GM19025 (cell line): Measurements from ENCODE around the gene ARID1A.
"Not testable (repeated sequence)": the region's sequence is repeated elsewhere in the genome, so short reads cannot be mapped to it uniquely, and the experiment has no call there.

Experiments used
- ATAC-seq: cut with Tn5 transposase; IDR thresholded peaks from one replicate; pipeline ENCODE4 v1.9.1; 2021; ENCODE audit warnings: mild to moderate bottlenecking, low read depth, moderate library complexity; ENCODE audit not compliant: unreplicated experiment

Gene ARID1A

DNA sequence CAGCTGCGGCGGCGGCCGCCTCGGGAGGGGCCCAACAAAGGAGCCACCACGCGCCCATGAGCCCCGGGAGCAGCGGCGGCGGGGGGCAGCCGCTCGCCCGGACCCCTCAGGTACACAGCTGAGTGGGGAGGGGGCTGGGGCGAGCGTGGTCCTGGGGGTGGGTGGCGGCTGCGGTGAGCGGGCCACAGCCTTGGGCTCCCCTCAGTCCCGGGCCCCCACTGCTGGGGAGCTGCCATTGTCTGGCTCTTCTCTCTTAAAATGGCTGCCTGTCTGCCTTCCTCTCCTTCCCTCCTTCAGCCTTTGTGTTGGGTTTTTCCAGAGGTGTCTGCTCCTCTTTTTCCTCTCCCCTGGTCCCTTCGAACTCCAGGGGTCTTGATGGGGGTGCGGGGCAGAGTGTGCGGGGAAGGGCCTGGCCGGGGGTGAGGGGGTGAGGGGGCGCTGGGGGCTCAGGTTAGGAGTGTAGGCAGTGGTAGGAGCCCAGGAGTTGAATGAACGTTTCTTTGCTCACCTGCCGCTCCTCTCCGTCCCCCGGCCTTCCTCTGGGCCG, 1.7 kb downstream of the ARID1A start:
- ATAC-seq, result no peak

DNA sequence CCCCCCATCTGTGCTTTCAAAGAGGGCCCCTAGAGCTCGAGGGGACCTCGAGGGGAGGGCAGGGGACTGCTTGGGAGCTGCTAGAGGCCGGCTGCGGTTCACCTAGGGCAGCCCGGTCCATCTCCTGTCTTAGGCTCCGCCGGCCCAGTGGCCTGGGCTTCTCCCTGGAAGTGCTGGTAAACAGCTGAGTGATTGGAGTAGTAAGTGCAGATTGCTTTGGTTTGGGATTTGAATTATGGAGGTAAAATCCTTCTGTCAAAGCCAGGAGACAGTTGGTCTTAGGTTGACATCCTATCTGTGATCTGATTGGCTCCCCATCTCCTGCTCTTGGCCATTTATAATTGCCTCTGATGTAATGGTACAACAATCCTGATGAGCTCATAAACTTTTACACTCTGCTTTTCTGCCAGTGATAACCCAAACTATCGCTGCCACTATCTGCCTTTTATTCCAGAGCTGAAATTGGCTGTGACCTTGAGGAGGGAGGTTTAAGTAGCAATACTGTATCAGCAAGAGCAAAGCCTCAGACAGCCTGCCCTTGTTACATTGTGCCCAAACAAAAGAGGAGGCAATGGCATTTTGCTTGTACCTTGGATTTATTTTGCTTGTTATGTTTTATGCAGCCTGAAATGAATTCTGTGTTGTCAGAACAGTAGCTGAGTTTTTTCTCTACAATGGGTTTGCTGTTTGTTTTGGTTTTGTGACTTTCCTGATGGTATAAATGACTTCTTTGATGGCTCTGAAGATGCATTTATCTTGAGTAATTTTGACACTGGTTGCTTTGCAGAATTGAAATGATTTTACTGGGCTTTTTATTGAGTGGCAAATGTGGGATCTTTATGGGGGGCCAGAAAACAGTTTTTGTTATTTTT, 2.4 kb downstream of the ARID1A start:
- ATAC-seq, result no peak

DNA sequence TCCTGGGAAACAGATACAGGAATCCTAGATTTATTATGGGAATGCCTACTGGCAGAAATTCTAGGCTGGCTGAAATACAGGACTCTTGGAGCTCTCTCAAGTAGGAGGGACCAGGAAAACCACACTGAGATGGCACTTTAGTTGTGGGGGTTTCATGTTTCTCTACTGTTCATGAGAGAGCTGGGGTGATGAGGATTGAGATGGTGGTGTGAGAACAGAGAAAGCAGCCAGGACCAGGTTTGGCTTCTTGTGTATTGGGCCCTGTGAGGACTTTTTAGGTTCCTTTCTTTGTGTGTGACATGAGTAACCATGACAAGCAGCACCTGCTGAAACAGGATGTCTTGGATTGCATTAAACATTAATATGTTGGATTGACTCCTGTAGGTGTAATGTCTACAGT, 4.9 kb downstream of the ARID1A start:
- no peak for ATAC-seq

DNA sequence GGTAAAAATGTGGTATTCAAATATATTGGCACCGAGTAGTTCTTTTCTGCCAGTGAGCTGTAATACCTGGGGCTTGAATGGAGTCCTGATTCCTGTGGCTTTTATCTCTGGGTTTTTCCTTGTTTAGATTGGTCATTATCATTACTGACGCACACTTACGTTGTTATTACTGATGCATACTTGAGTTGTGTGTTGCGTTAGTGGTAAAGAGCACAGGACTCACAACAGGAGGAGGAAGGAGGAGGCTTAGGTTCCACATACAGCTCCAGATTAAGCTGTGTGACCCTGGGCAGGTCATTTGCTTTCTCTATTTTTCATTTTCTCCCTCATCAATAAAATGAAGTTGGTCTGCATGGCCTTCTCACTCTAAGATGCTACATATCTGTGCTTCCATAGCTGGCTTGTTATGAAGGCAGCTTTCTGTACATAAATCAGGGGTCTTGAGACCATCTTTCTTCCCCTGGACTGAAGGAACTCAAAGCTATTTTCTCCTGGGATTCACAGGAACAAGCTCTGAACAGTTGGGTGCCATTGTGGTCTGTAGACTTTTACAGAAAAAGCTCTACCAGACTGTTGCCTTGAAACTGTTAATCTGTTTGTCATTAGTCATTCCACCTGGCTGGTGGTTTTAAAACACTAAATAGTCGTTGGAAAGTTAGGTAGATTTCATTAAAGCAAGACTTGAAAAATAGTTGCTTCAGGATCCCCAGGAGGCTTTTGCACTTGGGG, 5.6 kb downstream of the ARID1A start:
- ATAC-seq, result no peak

DNA sequence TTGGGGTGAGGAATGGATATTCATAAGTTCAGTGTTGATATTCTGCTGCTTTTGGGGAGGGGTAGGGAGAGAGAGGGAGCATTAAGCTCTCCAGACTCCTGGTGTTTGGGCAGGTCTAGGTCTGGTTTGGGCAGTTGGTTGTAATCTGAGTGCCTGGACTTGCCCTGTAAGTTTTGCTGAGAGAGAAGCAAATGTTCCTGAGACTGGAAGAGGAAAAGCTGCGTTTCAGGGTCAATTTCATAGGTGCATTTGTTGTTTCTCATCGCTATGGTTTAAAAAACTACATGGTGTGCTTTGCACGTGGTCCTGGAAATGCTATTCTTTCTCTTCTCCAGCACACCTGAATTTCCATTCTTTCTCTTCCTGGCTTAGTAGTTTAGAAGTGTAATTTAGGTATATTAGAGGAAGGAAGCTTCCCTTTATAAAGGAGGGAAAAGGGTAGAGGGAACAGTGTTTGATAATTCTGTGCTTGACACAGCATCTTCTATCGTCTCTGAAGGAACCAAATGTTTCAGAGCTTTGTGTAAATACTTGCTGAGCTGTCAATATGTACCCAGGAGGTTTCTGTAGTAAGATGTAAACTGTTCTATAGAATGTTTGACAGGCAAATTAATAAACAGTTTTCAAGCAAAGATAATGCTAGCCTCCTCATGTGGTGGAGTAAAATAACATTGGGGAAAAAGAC, 6.3 kb downstream of the ARID1A start:
- ATAC-seq, result no peak

DNA sequence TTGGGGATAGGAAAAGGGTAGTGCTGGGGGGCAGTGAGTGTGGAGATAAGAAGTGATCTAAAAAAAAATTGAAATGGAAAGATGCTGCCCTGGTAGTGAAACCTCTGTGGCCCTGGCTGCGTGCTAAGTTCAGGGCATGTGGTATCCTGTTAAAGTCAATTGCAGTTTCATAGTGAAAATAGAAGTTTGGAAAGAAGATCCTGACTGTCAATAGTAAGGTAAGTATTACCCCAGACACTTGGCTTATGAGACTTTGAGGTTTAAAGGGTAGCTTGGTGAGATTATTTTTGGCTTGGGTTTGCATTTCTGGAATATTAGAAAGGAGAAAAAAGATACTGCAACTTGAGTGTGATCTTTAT, 6.8 kb downstream of the ARID1A start:
- ATAC-seq, result no peak

DNA sequence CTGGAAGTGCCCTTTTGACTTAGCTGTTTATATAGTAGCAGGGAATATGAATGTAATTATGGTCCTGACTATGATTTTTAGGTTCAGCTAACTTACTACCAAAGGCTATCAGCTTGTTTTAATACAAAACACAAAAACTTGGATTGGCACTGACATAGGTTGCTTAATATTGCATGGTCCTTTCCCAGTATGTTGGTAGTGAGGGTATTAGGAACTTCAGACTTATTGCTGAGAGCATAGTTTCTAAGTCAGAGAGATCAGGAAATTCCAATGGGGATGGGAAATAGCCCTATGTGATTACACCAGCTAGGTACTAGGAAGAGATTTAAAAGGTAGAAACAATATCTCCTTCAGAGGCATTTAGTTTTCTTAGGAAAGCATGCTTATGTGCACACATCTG, 7.7 kb downstream of the ARID1A start:
- no peak for ATAC-seq

DNA sequence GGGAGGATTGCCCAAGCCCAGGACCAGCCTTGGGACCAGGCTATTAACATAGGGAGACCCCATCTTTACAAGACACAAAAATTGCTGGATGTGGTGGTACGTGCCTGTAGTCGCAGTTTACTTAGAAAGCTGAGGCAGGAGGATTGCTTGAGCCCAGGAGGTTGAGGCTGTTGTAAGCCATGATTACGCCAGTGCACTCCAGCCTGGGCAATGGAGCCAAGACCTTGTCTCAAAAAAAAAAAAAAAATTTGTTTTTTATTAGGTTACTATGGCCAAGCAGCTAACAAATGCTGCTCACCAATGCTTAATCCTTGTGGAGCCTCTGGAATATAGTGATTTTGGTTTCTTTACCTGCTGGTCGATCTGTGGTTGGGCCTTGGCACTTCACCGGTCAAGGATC, 8.8 kb downstream of the ARID1A start:
- ATAC-seq, result no peak

DNA sequence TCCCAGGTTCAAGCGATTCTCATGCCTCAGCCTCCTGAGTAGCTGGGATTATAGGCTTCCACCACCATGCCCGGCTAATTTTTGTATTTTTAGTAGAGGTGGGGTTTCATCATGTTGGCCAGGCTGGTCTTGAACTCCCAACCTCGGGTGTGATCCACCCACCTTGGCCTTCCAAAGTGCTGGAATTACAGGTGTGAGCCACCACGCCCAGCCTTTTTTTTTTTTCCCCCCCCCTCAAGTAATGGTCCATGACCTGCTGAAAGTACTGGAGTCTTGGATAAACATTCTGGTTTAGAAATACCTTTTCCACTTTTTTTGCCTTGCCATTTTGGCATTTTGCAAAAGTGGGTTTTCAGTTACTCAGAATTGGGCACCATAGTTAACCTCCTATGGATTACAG, 9.4 kb downstream of the ARID1A start:
- ATAC-seq, result not testable (repeated sequence)

DNA sequence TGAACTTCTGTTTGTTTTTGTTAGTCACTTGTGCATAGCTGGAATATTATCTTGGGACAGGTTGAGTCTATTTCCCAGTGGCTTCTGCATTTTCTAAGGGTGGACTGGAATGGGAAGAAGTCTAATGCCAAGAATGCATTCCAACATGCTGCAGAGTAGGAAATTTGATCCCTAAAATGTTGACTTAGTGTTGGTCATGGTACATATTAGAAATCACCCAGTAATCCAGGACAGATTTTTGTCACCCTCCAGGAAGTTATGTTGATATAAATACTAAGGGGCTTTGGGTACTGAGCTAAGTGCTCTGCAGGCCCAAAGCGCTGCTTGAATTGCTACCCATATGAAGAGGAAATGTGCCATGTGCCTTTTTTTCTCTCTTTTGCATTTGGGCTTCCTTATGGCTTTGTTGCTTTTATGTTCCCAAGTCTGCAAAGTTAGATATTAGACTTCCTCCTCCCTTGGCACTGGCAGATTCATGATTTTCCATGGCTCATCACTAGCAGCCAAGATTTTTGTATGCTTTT, 10.0 kb downstream of the ARID1A start:
- no peak for ATAC-seq

DNA sequence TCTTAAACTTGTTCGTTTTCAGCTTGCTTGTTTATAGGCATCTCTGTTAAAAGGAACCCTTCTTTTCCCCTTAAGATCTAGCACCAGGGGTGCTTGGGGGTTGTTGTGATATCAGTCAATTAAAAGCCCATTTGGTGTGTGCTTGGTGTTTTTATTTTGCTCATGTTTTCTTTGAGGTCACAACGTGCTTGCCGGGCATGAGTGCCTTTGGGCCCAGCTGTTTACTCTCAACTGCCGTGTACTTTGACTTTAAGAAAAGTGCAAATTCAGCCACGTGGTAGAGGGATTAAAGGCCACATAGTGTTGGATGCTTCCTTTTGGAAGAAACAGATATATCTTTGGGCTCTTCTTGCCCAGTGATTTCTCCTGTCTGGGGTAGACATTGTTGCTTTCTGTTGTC, 10.5 kb downstream of the ARID1A start:
- no peak for ATAC-seq

DNA sequence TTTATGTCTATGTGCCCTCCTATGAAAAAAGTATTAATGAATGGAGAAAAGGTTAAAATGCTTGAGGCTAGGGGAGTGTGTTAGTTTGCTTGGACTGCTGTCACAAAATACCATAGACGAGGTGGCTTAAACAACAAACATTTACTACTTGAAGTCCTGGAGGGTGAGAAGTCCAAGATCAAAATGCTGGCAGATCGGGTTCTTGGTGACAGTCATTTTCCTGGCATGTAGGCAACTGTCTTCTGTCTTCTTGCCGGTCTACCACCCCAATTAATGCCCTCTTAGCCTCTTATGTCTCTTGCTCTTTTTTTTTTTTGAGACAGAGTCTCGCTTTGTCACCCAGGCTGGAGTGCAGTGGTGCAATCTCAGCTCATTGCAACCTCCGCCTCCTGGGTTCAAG, 15.0 kb downstream of the ARID1A start:
- no peak for ATAC-seq

DNA sequence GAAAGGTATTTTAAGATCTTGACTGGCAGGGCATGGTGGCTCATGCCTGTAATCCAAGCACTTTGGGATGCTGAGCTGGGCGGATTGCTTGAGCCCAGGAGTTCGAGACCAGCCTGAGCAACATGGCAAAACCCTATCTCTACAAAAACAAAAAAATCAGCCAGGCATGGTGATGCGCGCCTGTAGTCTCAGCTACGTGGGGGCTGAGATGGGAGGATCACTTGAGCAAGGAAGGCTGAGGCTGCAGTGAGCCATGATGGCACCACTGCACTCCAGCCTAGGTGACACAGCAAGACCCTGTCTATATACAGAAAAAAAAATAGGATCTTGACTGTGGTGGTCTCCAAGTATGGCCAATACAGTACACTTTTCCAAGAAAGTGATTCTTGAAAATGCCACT, 16.0 kb downstream of the ARID1A start:
- no peak for ATAC-seq

DNA sequence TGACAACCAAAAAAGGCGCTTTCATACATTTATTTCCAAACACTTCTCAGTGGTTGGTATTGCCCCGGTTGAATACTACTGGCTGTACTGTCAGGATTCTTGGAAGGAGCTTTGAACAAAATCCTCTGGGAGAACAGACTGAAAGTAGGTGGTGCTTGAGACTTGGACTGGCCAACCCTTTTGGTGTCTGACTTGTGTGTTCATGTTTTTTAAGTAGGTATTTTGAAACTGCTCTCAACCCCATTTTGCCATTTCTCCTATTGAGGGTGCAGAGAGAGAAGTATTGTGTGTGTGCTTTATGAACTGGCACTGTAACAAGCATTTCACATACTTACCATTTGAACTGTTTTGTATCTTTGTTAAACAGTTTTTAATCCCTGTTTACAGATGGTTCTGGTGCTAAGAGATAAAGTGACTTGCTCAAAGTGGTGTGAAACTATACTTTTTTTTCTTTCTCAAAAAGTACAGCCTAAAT, 21.2 kb downstream of the ARID1A start:
- no peak for ATAC-seq

DNA sequence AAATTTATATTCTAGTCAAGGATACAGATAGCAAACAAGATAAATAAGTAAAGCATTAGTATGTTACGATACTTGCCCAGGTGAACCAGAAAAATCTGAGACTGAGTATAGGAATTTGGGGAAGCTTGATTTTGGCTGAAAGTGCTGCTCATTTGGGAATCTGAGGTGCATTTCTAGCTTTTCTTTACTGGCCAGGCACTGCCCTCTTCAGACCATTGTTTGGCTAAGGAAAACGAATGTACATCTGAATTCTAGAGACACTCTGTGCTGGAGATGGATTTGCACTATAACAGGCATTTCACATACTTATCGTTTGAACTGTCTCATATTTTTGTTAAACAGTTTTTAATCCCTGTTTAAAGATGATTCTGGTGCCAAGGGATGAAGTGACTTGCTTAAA, 23.4 kb downstream of the ARID1A start:
- ATAC-seq, result no peak

DNA sequence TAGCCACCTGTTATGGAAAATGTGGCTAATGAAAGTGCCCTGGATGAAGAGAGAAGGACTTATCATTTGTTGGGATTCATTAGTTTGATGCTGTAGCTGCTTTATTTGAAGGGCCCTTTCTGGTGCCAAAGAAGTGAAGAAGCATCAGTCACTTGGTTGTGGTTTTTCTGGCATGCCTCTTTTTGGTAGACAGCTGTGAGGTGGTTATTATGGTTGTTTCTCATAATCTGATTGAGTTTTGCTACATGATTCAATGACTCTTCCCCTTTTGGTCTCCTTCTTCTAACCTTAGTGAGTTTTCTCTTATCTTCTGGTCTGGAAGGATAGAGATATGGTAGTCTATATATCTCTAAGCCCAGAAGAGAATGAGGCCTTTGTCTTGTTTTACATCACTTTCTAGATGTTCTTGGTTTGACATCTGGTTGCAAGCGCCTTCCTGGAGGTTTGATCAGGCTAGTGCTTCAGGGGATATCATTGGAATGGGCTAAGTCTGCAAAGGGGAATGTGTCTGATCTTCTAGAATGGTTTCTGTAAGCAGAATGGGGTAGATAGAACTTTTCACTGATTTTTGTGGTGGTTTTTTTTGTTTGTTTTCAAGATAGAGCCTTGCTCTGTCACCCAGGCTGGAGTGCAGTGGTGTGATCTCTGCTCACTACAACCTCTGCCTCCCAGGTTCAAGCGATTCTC, 26.0 kb downstream of the ARID1A start:
- ATAC-seq, result no peak

DNA sequence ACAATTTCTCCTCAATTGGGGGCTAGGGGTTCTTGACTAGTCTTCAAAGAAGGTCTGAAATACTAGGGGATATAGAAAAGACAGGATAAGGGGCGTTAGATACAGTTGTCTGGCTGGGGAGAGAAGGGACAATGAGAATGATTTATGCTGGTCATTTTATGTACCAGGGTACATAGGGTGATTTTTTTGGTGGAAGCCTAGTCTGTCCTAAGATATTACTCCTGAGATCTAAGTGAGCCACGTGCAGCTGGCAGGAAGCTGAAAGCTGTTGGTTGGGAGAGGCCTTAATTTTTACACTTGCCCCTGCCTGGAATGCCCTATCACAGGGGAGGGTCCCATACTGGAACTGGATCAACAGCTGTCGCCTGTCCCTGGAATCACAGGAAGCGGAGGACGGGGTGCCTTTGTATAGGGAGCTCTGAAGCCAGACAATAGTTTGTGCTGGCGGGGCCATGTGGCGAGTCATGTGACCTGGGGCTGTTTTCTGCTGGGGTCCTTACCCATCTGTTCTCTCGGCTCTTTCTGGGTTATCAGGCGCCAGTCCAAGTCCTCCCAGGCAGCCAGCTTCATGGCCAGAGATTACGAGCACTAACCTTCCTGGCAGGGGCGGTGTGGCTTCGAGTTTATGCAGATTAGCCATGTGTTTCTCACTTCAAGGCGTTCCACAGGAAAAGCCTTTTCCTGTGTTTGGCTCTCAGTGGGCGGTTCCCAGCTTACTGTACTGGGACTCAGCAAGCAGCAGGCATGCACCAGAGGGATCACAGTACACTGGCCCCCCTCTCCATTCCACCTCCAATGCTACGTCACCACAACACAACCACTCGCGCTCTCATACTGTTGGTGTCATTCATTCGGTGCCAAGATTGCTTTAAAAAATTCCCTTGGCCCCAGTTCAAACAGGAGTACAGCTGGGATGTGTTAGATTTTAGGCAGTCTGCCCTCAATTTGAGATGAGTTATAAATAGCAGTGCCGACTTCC, 27.5 kb downstream of the ARID1A start:
- ATAC-seq, result no peak

DNA sequence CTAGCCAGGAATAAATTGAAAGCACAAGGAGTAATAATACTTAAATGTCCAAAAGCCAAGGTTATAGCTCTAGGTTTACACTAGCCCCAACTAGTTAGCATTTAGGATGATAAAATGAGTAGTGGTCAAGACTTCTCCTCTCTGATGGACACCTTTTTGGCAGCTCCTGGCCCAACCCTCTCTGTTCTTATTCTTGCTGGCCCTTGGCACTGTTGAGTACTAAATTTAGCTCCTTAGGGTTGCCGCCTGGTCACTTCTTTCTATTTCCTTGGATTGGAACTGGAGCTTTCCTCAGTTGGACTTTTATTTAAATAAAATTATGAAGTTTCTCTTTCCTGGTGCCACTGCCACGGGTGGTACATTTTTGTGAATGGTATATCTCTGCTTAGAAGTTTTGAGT, 28.3 kb downstream of the ARID1A start:
- ATAC-seq, result no peak

DNA sequence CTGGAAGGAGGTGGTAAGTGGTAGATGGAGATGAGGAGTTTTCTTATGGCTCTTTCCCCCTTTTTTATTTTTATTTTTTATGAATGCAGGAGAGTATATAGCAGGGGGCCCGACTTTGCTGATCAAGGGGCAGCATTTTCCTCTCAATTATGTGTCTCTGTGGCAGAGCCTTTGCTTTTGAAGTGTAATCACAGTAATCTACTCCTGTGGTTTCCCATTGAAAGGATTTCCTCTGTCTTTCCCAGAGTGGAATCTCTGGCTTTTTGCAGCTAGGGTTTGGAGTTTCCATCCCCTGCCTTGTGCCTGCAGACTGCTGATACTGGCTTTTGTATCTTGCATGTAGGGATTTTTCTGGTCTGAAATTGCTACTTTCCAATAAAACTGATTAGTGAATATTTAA, 29.1 kb downstream of the ARID1A start:
- ATAC-seq, result no peak
